Smooth muscle cell of the brain vasculature (primary cell): ENCODE data around the gene TCF12.
A peak's percentile ranks its signal among the peaks of the same experiment; 100 is the strongest.
"Not testable (repeated sequence)": the region's sequence is repeated elsewhere in the genome, so short reads cannot be mapped to it uniquely, and the experiment has no call there.

Experiments used
- DNase-seq: peaks from one replicate; pipeline ENCODE4 v3.0.0-alpha.2; 2012; ENCODE audit warnings: low read depth, low spot score

The TCF12 gene

GRCh38 chr15:57134071-57134605 is 215.7 kb downstream of the TCF12 start:
- no peak for DNase-seq

GRCh38 chr15:57134851-57135250 is 216.4 kb downstream of the TCF12 start:
- DNase-seq = no peak

GRCh38 chr15:57135800-57136199 is 217.4 kb downstream of the TCF12 start:
- no peak for DNase-seq

GRCh38 chr15:57138349-57138788 is 219.9 kb downstream of the TCF12 start:
- peak; percentile 44 for DNase-seq

- DNase-seq = no peak
These were observed 225.2 kb downstream of the TCF12 start for GRCh38 chr15:57143511-57144078.

- DNase-seq = no peak
These were observed 226.0 kb downstream of the TCF12 start for GRCh38 chr15:57144448-57144847.

- DNase-seq = peak; percentile 35
These were observed 228.2 kb downstream of the TCF12 start for GRCh38 chr15:57146506-57147201.

- no peak for DNase-seq
These were observed 229.2 kb downstream of the TCF12 start for GRCh38 chr15:57147621-57148020.

GRCh38 chr15:57148262-57148661 is 229.8 kb downstream of the TCF12 start:
- DNase-seq = no peak

GRCh38 chr15:57149196-57149595 is 230.8 kb downstream of the TCF12 start:
- DNase-seq = peak; percentile 43

- no peak for DNase-seq
These were observed 231.8 kb downstream of the TCF12 start for GRCh38 chr15:57150066-57150865.

GRCh38 chr15:57150866-57151203 is 232.4 kb downstream of the TCF12 start:
- not testable (repeated sequence) for DNase-seq

GRCh38 chr15:57152133-57152532 is 233.7 kb downstream of the TCF12 start:
- DNase-seq = no peak

GRCh38 chr15:57152666-57153539 is 234.5 kb downstream of the TCF12 start:
- DNase-seq = no peak

- DNase-seq = no peak
These were observed 237.9 kb downstream of the TCF12 start for GRCh38 chr15:57156210-57156884.

GRCh38 chr15:57158589-57158988 is 240.1 kb downstream of the TCF12 start:
- no peak for DNase-seq

- DNase-seq = no peak
These were observed 240.7 kb downstream of the TCF12 start for GRCh38 chr15:57158997-57159668.

GRCh38 chr15:57159767-57160166 is 241.3 kb downstream of the TCF12 start:
- DNase-seq = no peak

GRCh38 chr15:57160823-57161560 is 242.5 kb downstream of the TCF12 start:
- DNase-seq = no peak

- DNase-seq = not testable (repeated sequence)
These were observed 245.8 kb downstream of the TCF12 start for GRCh38 chr15:57164251-57164650.
